IMR-90 (cell line): ENCODE measurements around the gene S100A12. TPM values are rescaled to one million over a fixed set of nuclear protein-coding genes. Genes with fewer than 3 reads are reported as not detected.
"Not testable (repeated sequence)": the region's sequence is repeated elsewhere in the genome, so short reads cannot be mapped to it uniquely, and the experiment has no call there.

Experiments used
- ATAC-seq: fragments of 200-7000 bp; cut with Tn5 transposase; 2 replicates; pipeline ENCODE4 v1.9.1; 2020; ENCODE audit warnings: low read depth, mild to moderate bottlenecking, moderate library complexity
- BruUV-seq: library from RNA; stranded (reverse); fragments of 400-500 nt; replicated peaks from 2 replicates; lab custom pipeline; 2021; lab: Mats Ljungman, UMichigan
- CTCF ChIA-PET: fragments of 300-600 bp; formaldehyde crosslinking; extraction: SDS; loops from one replicate; lab custom pipeline; 2021; ENCODE audit warnings: antibody characterized with exemption; lab: Yijun Ruan, JAX
- POLR2A ChIA-PET: fragments of 300-600 bp; sonication (Branson Sonifier 250); formaldehyde crosslinking; loops from one replicate; lab custom pipeline; 2022; ENCODE audit warnings: antibody characterized with exemption; ENCODE audit not compliant: unreplicated experiment; lab: Charles Lee
- DNase-seq: peaks from one replicate; pipeline ENCODE4 v3.0.0; 2013
- H2AFZ ChIP-seq: replicated peaks from 2 replicates; pipeline ENCODE3; 2013; ENCODE audit warnings: low read length, mild to moderate bottlenecking; ENCODE audit not compliant: poor library complexity
- H2AK5ac ChIP-seq: 2 replicates; pipeline ENCODE4 v1.6.1; 2013; ENCODE audit warnings: low read depth, low read length, inconsistent platforms
- H2AK9ac ChIP-seq: replicated peaks from 2 replicates; pipeline ENCODE3; 2013; ENCODE audit warnings: mild to moderate bottlenecking, low read depth, low read length, moderate library complexity; ENCODE audit not compliant: poor library complexity
- H2BK120ac ChIP-seq: 2 replicates; pipeline ENCODE4 v1.6.1; 2013; ENCODE audit warnings: low read depth, low read length, inconsistent platforms
- H2BK15ac ChIP-seq: 3 replicates; pipeline ENCODE4 v1.6.1; 2013; ENCODE audit warnings: low read depth, low read length, inconsistent platforms
- H2BK20ac ChIP-seq: 2 replicates; pipeline ENCODE4 v1.6.1; 2013; ENCODE audit warnings: low read depth, mild to moderate bottlenecking, inconsistent platforms, low read length, moderate library complexity
- H2BK5ac ChIP-seq: 2 replicates; pipeline ENCODE4 v1.6.1; 2013; ENCODE audit warnings: mild to moderate bottlenecking, low read depth, low read length, inconsistent platforms; ENCODE audit not compliant: poor library complexity, severe bottlenecking
- H3K14ac ChIP-seq: replicated peaks from 2 replicates; pipeline ENCODE4 v1.6.1; 2013; ENCODE audit warnings: low read depth, low read length, inconsistent platforms
- H3K18ac ChIP-seq: 2 replicates; pipeline ENCODE4 v1.6.1; 2013; ENCODE audit warnings: low read depth, low read length, control low read depth
- H3K23ac ChIP-seq: 2 replicates; pipeline ENCODE4 v1.6.1; 2013; ENCODE audit warnings: low read depth, low read length, inconsistent platforms
- H3K27ac ChIP-seq: 2 replicates; pipeline ENCODE4 v1.5.1; 2013; ENCODE audit warnings: mild to moderate bottlenecking, control low read depth, low read length; ENCODE audit not compliant: insufficient read depth
- H3K27me3 ChIP-seq: 2 replicates; pipeline ENCODE4 v1.6.1; 2013; ENCODE audit warnings: low read length; ENCODE audit not compliant: control insufficient read depth, insufficient read depth
- H3K36me3 ChIP-seq: 2 replicates; pipeline ENCODE4 v1.6.1; 2013; ENCODE audit warnings: low read length, mixed read lengths; ENCODE audit not compliant: control insufficient read depth, insufficient read depth
- H3K4ac ChIP-seq: 2 replicates; pipeline ENCODE4 v1.6.1; 2013; ENCODE audit warnings: low read depth, low read length, inconsistent platforms
- H3K4me1 ChIP-seq: 2 replicates; pipeline ENCODE4 v1.6.1; 2013; ENCODE audit warnings: low read length, mixed read lengths; ENCODE audit not compliant: control insufficient read depth, insufficient read depth
- H3K4me2 ChIP-seq: 2 replicates; pipeline ENCODE4 v1.6.1; 2013; ENCODE audit warnings: low read depth, mild to moderate bottlenecking, control low read depth, low read length, moderate library complexity
- H3K4me3 ChIP-seq: 2 replicates; pipeline ENCODE4 v1.5.1; 2013; ENCODE audit warnings: low read depth, mild to moderate bottlenecking, control low read depth, low read length, moderate library complexity; ENCODE audit not compliant: insufficient read depth
- H3K56ac ChIP-seq: 2 replicates; pipeline ENCODE4 v1.6.1; 2013; ENCODE audit warnings: low read length, inconsistent platforms; ENCODE audit not compliant: insufficient read depth; ENCODE audit errors: extremely low read depth
- H3K79me1 ChIP-seq, 2 experiments: 2 replicates each; pipeline ENCODE4 v1.6.1; 2013; ENCODE audit warnings: low read length in 2 of 2, inconsistent platforms in 1 of 2, low read depth in 1 of 2
- H3K9ac ChIP-seq: 2 replicates; pipeline ENCODE4 v1.6.1; 2013; ENCODE audit warnings: low read depth, low read length, control low read depth
- H3K9me1 ChIP-seq: 2 replicates; pipeline ENCODE4 v1.6.1; 2013; ENCODE audit warnings: low read length, inconsistent platforms; ENCODE audit not compliant: insufficient read depth
- H3K9me3 ChIP-seq: 2 replicates; pipeline ENCODE4 v1.6.1; 2013; ENCODE audit warnings: low read length; ENCODE audit not compliant: control insufficient read depth, insufficient read depth
- H4K20me1 ChIP-seq: 2 replicates; pipeline ENCODE4 v1.6.1; 2013; ENCODE audit warnings: low read length, inconsistent platforms; ENCODE audit not compliant: insufficient read depth
- H4K5ac ChIP-seq: 2 replicates; pipeline ENCODE4 v1.6.1; 2013; ENCODE audit warnings: mild to moderate bottlenecking, low read depth, low read length, control low read depth
- H4K8ac ChIP-seq, 2 experiments: 2 replicates each; pipeline ENCODE4 v1.6.1; 2013; ENCODE audit warnings: low read depth in 2 of 2, low read length in 2 of 2, control low read depth in 1 of 2, inconsistent platforms in 1 of 2
- H4K91ac ChIP-seq: 2 replicates; pipeline ENCODE4 v1.6.1; 2013; ENCODE audit warnings: low read depth, low read length, inconsistent platforms; ENCODE audit not compliant: insufficient read depth
- BHLHE40 ChIP-seq: fragments of 150-350 bp; IDR thresholded peaks from 2 replicates; pipeline ENCODE4 v1.6.1; 2016; ENCODE audit warnings: mild to moderate bottlenecking, low read depth, low read length
- CTCF ChIP-seq: conservative IDR thresholded peaks from 2 replicates; pipeline ENCODE4 v1.5.1; 2012; ENCODE audit warnings: mild to moderate bottlenecking, low read depth, low read length, improper control_type of control experiment
- WGBS, 2 experiments: methylation state at CpG; one replicate each; pipeline versions ENCODE4 v1.1.5 to v1.1.7; 2013; ENCODE audit warnings: missing lambda C conversion rate in 2 of 2; ENCODE audit not compliant: insufficient read length in 1 of 2; ENCODE audit errors: extremely low coverage in 2 of 2; 5-methylcytosine and 5-hydroxymethylcytosine counted together
- dilution Hi-C: fragments of 300-500 bp; cut with HindIII; formaldehyde crosslinking; loops from one replicate; pipeline ENCODE4 v1.14.3; 2018; ENCODE audit warnings: low sequenced_read_pairs; ENCODE audit not compliant: unreplicated experiment
- in situ Hi-C: fragments of 300-500 bp; cut with MboI; formaldehyde crosslinking; loops from 3 replicates; pipeline ENCODE4 v1.14.3; 2019; ENCODE audit warnings: low sequenced_read_pairs, inconsistent platforms, mixed read lengths
- intact Hi-C: fragments of 100-400 bp; cut with micrococcal nuclease; formaldehyde crosslinking; loops from 2 replicates; pipeline ENCODE4 v1.10.0; 2022
- polyA plus RNA-seq, 3 experiments: library from polyadenylated mRNA; depleted of rRNA; stranded (reverse); fragments of >200 nt; gene quantifications; 2 replicates each; pipeline ENCODE4 v1.2.3, GENCODE V29; 2012; ENCODE audit warnings: low replicate concordance in 1 of 3
- total RNA-seq: library from RNA; depleted of rRNA; stranded (reverse); fragments of >200 nt; gene quantifications from 2 replicates; pipeline ENCODE4 v1.2.3, GENCODE V29; 2012

Gene S100A12
- total and polyA plus RNA-seq, 2 of the 4 experiments (the other 2 are of a cell fraction) = not detected

- dilution Hi-C loops = no loop called here
- Histone ChIP-seq H4K91ac (no peak overlapping the region), H4K20me1 (no peaks in the 10 kb centered on the region), H2BK20ac (no peak overlapping the region), H3K4me3 (no peak overlapping the region), H4K5ac (no peak overlapping the region), H3K79me1 (no peaks in the 10 kb centered on the region), H2AFZ (no peak overlapping the region), H3K36me3 (no peaks in the 10 kb centered on the region), H2BK120ac (no peak overlapping the region), H2BK15ac (no peak overlapping the region), H3K4me1 (no peaks in the 10 kb centered on the region), H2AK9ac (no peak overlapping the region), H3K9me3 (no peaks in the 10 kb centered on the region), H3K9ac (no peak overlapping the region), H2AK5ac (no peak overlapping the region), H3K14ac (no peak overlapping the region), H3K23ac (no peak overlapping the region), H3K56ac (no peak overlapping the region), H3K4me2 (no peak overlapping the region), H3K4ac (no peak overlapping the region), H3K9me1 (no peaks in the 10 kb centered on the region), H3K18ac (no peak overlapping the region), H3K27me3 (no peaks in the 10 kb centered on the region), H2BK5ac (no peak overlapping the region), H4K8ac (no peak overlapping the region), H3K27ac (no peak overlapping the region)
- ATAC-seq (no peak), DNase-seq (no peak)
- intact Hi-C loops = no loop called here
- no peak for TF ChIP-seq CTCF
- TF ChIP-seq BHLHE40 = no peak
- ChIA-PET CTCF (no interaction called here), POLR2A (no interaction called here)
- in situ Hi-C loops = no loop called here
- WGBS, 2 experiments = 0% methylated on average over 1 of the region's 2 CpGs; no CpG with 5 or more reads in 1 of the 2 experiments
- BruUV-seq = no TSS peak
These were observed 44.9 kb upstream of the S100A12 start for GRCh38 chr1:153420306-153420705.

- DNase-seq, dilution Hi-C loops, H3K4me2 ChIP-seq, H3K14ac ChIP-seq, H3K18ac ChIP-seq, H3K23ac ChIP-seq, H4K5ac ChIP-seq, H3K27me3 ChIP-seq, H3K4me1 ChIP-seq, H3K9ac ChIP-seq, H2BK20ac ChIP-seq, H3K36me3 ChIP-seq, H2BK5ac ChIP-seq, BruUV-seq, in situ Hi-C loops, H4K20me1 ChIP-seq, H2AFZ ChIP-seq, H4K91ac ChIP-seq, H2BK15ac ChIP-seq, CTCF ChIA-PET, H3K56ac ChIP-seq, intact Hi-C loops, H4K8ac ChIP-seq, H3K9me3 ChIP-seq, H3K9me1 ChIP-seq, ATAC-seq, H3K4ac ChIP-seq, H3K79me1 ChIP-seq, H3K4me3 ChIP-seq, H2AK5ac ChIP-seq, H2BK120ac ChIP-seq, POLR2A ChIA-PET, H2AK9ac ChIP-seq, H3K27ac ChIP-seq: not testable (repeated sequence)
- WGBS, 2 experiments = 0% methylated on average over 1 of the region's 2 CpGs; no CpG with 5 or more reads in 1 of the 2 experiments
These were observed 44.0 kb upstream of the S100A12 start for GRCh38 chr1:153419436-153419793.
